SU-DHL-6 (cell line): ENCODE data around the gene SIL1.

Experiments
- CTCF ChIP-seq: fragments of 200-600 bp; sonication (generic); IDR thresholded peaks from one replicate; pipeline ENCODE4 v1.5.1; 2017; ENCODE audit warnings: antibody characterized with exemption, mild to moderate bottlenecking, low read length, moderate library complexity; ENCODE audit not compliant: insufficient read depth, poor library complexity, severe bottlenecking
- EZH2phosphoT487 ChIP-seq: fragments of 200-600 bp; sonication (generic), shearing (Covaris generic); conservative IDR thresholded peaks from 2 replicates; pipeline ENCODE4 v1.6.1; 2018; ENCODE audit warnings: mild to moderate bottlenecking, antibody characterized with exemption, low read length, moderate library complexity, mixed read lengths

GRCh38 chr5:138934971-138935370, 263.2 kb downstream of the SIL1 start:
- no peak for TF ChIP-seq CTCF
- TF ChIP-seq EZH2phosphoT487, result no peak
